Measurements from ENCODE around the gene ALDOC.

The ALDOC gene

GRCh38 chr17:28552176-28552999 is 24.3 kb downstream of the ALDOC start, which contains the start of gene UNC119:
TSS of gene UNC119 (minus strand) at chr17:28552624. CDS start at chr17:28552557, 67 bp downstream.
- peak; percentile 49 to 55 for DNase-seq (ENCODE audit: low read depth in 2 of 2)

- DNase-seq (ENCODE audit: low read depth in 2 of 2) = no peak
Measured at GRCh38 chr17:28551421-28552175, 25.1 kb downstream of the ALDOC start.

GRCh38 chr17:28550858-28551257 is 25.8 kb downstream of the ALDOC start:
- DNase-seq (ENCODE audit: low read depth in 2 of 2) = no peak

- DNase-seq (ENCODE audit: low read depth in 2 of 2) = no peak
Measured at GRCh38 chr17:28549236-28550132, 27.2 kb downstream of the ALDOC start.

- DNase-seq (ENCODE audit: low read depth in 2 of 2) = no peak
Measured at GRCh38 chr17:28548417-28549130, 28.1 kb downstream of the ALDOC start.

GRCh38 chr17:28547623-28548416 is 28.9 kb downstream of the ALDOC start:
- no peak for DNase-seq (ENCODE audit: low read depth in 2 of 2)

- no peak for DNase-seq (ENCODE audit: low read depth in 2 of 2)
Measured at GRCh38 chr17:28547096-28547622, 29.5 kb downstream of the ALDOC start.

- DNase-seq (ENCODE audit: low read depth in 2 of 2) = no peak
Measured at GRCh38 chr17:28545787-28546415, 30.8 kb downstream of the ALDOC start.

- DNase-seq (ENCODE audit: low read depth in 2 of 2) = no peak
Measured at GRCh38 chr17:28545141-28545503, 31.6 kb downstream of the ALDOC start.

GRCh38 chr17:28544402-28545140 is 32.1 kb downstream of the ALDOC start:
- DNase-seq (ENCODE audit: low read depth in 2 of 2) = no peak

GRCh38 chr17:28541439-28541838 is 35.3 kb downstream of the ALDOC start:
- DNase-seq (ENCODE audit: low read depth in 2 of 2) = no peak

- DNase-seq (ENCODE audit: low read depth in 2 of 2) = no peak
Measured at GRCh38 chr17:28540231-28540630, 36.5 kb downstream of the ALDOC start.

GRCh38 chr17:28538296-28538895 is 38.3 kb downstream of the ALDOC start:
- DNase-seq (ENCODE audit: low read depth in 2 of 2) = no peak

GRCh38 chr17:28537219-28537610 is 39.5 kb downstream of the ALDOC start:
- no peak for DNase-seq (ENCODE audit: low read depth in 2 of 2)

GRCh38 chr17:28536532-28537218 is 40.0 kb downstream of the ALDOC start:
- no peak for DNase-seq (ENCODE audit: low read depth in 2 of 2)

GRCh38 chr17:28534740-28535375 is 41.8 kb downstream of the ALDOC start:
- DNase-seq (ENCODE audit: low read depth in 2 of 2) = no peak

- no peak for DNase-seq (ENCODE audit: low read depth in 2 of 2)
Measured at GRCh38 chr17:28533091-28533807, 43.4 kb downstream of the ALDOC start.

Data from stimulated activated CD8-positive, alpha-beta memory T cell treated with anti-CD3 and anti-CD28 coated beads, Interleukin-7, amount 100 ng/mL, for 1 hour (primary cell).